ENCODE measurements around the gene CDKL4. TPM values are rescaled to one million over a fixed set of nuclear protein-coding genes. Genes with fewer than 3 reads are reported as not detected.
A peak's percentile ranks its signal among the peaks of the same experiment; 100 is the strongest.
"Not testable (repeated sequence)": the region's sequence is repeated elsewhere in the genome, so short reads cannot be mapped to it uniquely, and the experiment has no call there.

CDKL4 gene
- total RNA-seq, 1 donor from 2014 or later = not detected

- Mint-ChIP-seq H3K27me3 (ENCODE audit: insufficient read depth) (peaks cover 8% of the 10 kb centered on the region), H3K36me3 (ENCODE audit: low read depth) (peaks cover under 1% of the 10 kb centered on the region), H3K4me1 (ENCODE audit: low read depth) (peaks cover 11% of the 10 kb centered on the region), H3K9me3 (no peaks in the 10 kb centered on the region), H3K4me3 (no peak overlapping the region), H3K27ac (no peak overlapping the region)
- intact Hi-C loops (cut with micrococcal nuclease) = no loop called here
- DNase-seq (ENCODE audit: low spot score) = no peak
Observed at GRCh38 chr2:39164089-39164488, 79.7 kb downstream of the CDKL4 start.

- no peak for DNase-seq (ENCODE audit: low spot score)
- Mint-ChIP-seq H3K36me3 (ENCODE audit: low read depth) (no peaks in the 10 kb centered on the region), H3K27me3 (ENCODE audit: insufficient read depth) (peaks cover 5% of the 10 kb centered on the region), H3K4me1 (ENCODE audit: low read depth) (no peaks in the 10 kb centered on the region), H3K9me3 (no peaks in the 10 kb centered on the region), H3K27ac (no peak overlapping the region), H3K4me3 (no peak overlapping the region)
- intact Hi-C loops (cut with micrococcal nuclease) = no loop called here
Observed at GRCh38 chr2:39160982-39161381, 82.8 kb downstream of the CDKL4 start.

GRCh38 chr2:39159283-39159682 is 84.5 kb downstream of the CDKL4 start:
- H3K4me3 Mint-ChIP-seq = no peak overlapping the region
- H3K36me3 Mint-ChIP-seq (ENCODE audit: low read depth) = no peaks in the 10 kb centered on the region
- H3K27me3 Mint-ChIP-seq (ENCODE audit: insufficient read depth) = peaks cover 5% of the 10 kb centered on the region
- H3K9me3 Mint-ChIP-seq = no peaks in the 10 kb centered on the region
- DNase-seq (ENCODE audit: low spot score) = no peak
- H3K4me1 Mint-ChIP-seq (ENCODE audit: low read depth) = no peaks in the 10 kb centered on the region
- intact Hi-C loops (cut with micrococcal nuclease) = no loop called here
- H3K27ac Mint-ChIP-seq = peak overlapping the region; percentile 23

- no peak overlapping the region for H3K27ac Mint-ChIP-seq
- H3K9me3 Mint-ChIP-seq = no peaks in the 10 kb centered on the region
- H3K27me3 Mint-ChIP-seq (ENCODE audit: insufficient read depth) = peaks cover 2% of the 10 kb centered on the region
- no peaks in the 10 kb centered on the region for H3K4me1 Mint-ChIP-seq (ENCODE audit: low read depth)
- H3K4me3 Mint-ChIP-seq = no peak overlapping the region
- H3K36me3 Mint-ChIP-seq (ENCODE audit: low read depth) = no peaks in the 10 kb centered on the region
- no peak for DNase-seq (ENCODE audit: low spot score)
- intact Hi-C loops (cut with micrococcal nuclease) = no loop called here
Observed at GRCh38 chr2:39158351-39158750, 85.4 kb downstream of the CDKL4 start.

- DNase-seq (ENCODE audit: low spot score) = no peak
- no peaks in the 10 kb centered on the region for H3K27me3 Mint-ChIP-seq (ENCODE audit: insufficient read depth)
- H3K4me1 Mint-ChIP-seq (ENCODE audit: low read depth) = peaks cover 4% of the 10 kb centered on the region
- H3K36me3 Mint-ChIP-seq (ENCODE audit: low read depth) = no peaks in the 10 kb centered on the region
- no peak overlapping the region for H3K27ac Mint-ChIP-seq
- intact Hi-C loops (cut with micrococcal nuclease) = no loop called here
- no peak overlapping the region for H3K4me3 Mint-ChIP-seq
- H3K9me3 Mint-ChIP-seq = no peaks in the 10 kb centered on the region
Observed at GRCh38 chr2:39156846-39157245, 86.9 kb downstream of the CDKL4 start.

GRCh38 chr2:39156107-39156506 is 87.7 kb downstream of the CDKL4 start:
- Mint-ChIP-seq H3K9me3 (no peaks in the 10 kb centered on the region), H3K27ac (no peak overlapping the region), H3K4me1 (ENCODE audit: low read depth) (peaks cover 4% of the 10 kb centered on the region), H3K4me3 (no peak overlapping the region), H3K27me3 (ENCODE audit: insufficient read depth) (no peaks in the 10 kb centered on the region), H3K36me3 (ENCODE audit: low read depth) (no peaks in the 10 kb centered on the region)
- no peak for DNase-seq (ENCODE audit: low spot score)
- intact Hi-C loops (cut with micrococcal nuclease) = no loop called here

GRCh38 chr2:39155573-39155972 is 88.2 kb downstream of the CDKL4 start:
- H3K4me3 Mint-ChIP-seq; H3K36me3 Mint-ChIP-seq (ENCODE audit: low read depth); H3K4me1 Mint-ChIP-seq (ENCODE audit: low read depth); H3K27me3 Mint-ChIP-seq (ENCODE audit: insufficient read depth); H3K9me3 Mint-ChIP-seq; H3K27ac Mint-ChIP-seq; intact Hi-C loops (cut with micrococcal nuclease); DNase-seq (ENCODE audit: low spot score): not testable (repeated sequence)

GRCh38 chr2:39154944-39155343 is 88.8 kb downstream of the CDKL4 start:
- Mint-ChIP-seq H3K4me3 (no peak overlapping the region), H3K27ac (no peak overlapping the region), H3K9me3 (no peaks in the 10 kb centered on the region), H3K4me1 (ENCODE audit: low read depth) (peaks cover 10% of the 10 kb centered on the region), H3K36me3 (ENCODE audit: low read depth) (peaks cover 1% of the 10 kb centered on the region), H3K27me3 (ENCODE audit: insufficient read depth) (no peaks in the 10 kb centered on the region)
- intact Hi-C loops (cut with micrococcal nuclease) = no loop called here
- DNase-seq (ENCODE audit: low spot score) = no peak

- no peak for DNase-seq (ENCODE audit: low spot score)
- no peaks in the 10 kb centered on the region for H3K27me3 Mint-ChIP-seq (ENCODE audit: insufficient read depth)
- no peaks in the 10 kb centered on the region for H3K9me3 Mint-ChIP-seq
- intact Hi-C loops (cut with micrococcal nuclease) = no loop called here
- no peak overlapping the region for H3K27ac Mint-ChIP-seq
- H3K4me1 Mint-ChIP-seq (ENCODE audit: low read depth) = peaks cover 11% of the 10 kb centered on the region
- no peak overlapping the region for H3K4me3 Mint-ChIP-seq
- peaks cover 1% of the 10 kb centered on the region for H3K36me3 Mint-ChIP-seq (ENCODE audit: low read depth)
Observed at GRCh38 chr2:39153312-39153711, 90.5 kb downstream of the CDKL4 start.

GRCh38 chr2:39152504-39152903 is 91.3 kb downstream of the CDKL4 start:
- intact Hi-C loops (cut with micrococcal nuclease) = no loop called here
- H3K27ac Mint-ChIP-seq = no peak overlapping the region
- no peaks in the 10 kb centered on the region for H3K27me3 Mint-ChIP-seq (ENCODE audit: insufficient read depth)
- DNase-seq (ENCODE audit: low spot score) = no peak
- no peaks in the 10 kb centered on the region for H3K9me3 Mint-ChIP-seq
- peaks cover 11% of the 10 kb centered on the region for H3K4me1 Mint-ChIP-seq (ENCODE audit: low read depth)
- no peak overlapping the region for H3K4me3 Mint-ChIP-seq
- peaks cover 3% of the 10 kb centered on the region for H3K36me3 Mint-ChIP-seq (ENCODE audit: low read depth)

GRCh38 chr2:39150890-39151497 is 92.8 kb downstream of the CDKL4 start:
- H3K36me3 Mint-ChIP-seq (ENCODE audit: low read depth) = peaks cover 3% of the 10 kb centered on the region
- no peak overlapping the region for H3K4me3 Mint-ChIP-seq
- no peaks in the 10 kb centered on the region for H3K27me3 Mint-ChIP-seq (ENCODE audit: insufficient read depth)
- H3K27ac Mint-ChIP-seq = no peak overlapping the region
- H3K4me1 Mint-ChIP-seq (ENCODE audit: low read depth) = peaks cover 11% of the 10 kb centered on the region
- H3K9me3 Mint-ChIP-seq = no peaks in the 10 kb centered on the region
- intact Hi-C loops (cut with micrococcal nuclease) = no loop called here
- DNase-seq (ENCODE audit: low spot score) = no peak

- H3K4me3 Mint-ChIP-seq = no peak overlapping the region
- intact Hi-C loops (cut with micrococcal nuclease) = no loop called here
- no peaks in the 10 kb centered on the region for H3K27me3 Mint-ChIP-seq (ENCODE audit: insufficient read depth)
- DNase-seq (ENCODE audit: low spot score) = no peak
- peaks cover 3% of the 10 kb centered on the region for H3K36me3 Mint-ChIP-seq (ENCODE audit: low read depth)
- H3K27ac Mint-ChIP-seq = peak overlapping the region; percentile 58
- H3K9me3 Mint-ChIP-seq = no peaks in the 10 kb centered on the region
- peaks cover 11% of the 10 kb centered on the region for H3K4me1 Mint-ChIP-seq (ENCODE audit: low read depth)
Observed at GRCh38 chr2:39150102-39150562, 93.6 kb downstream of the CDKL4 start.

GRCh38 chr2:39146630-39147029 is 97.1 kb downstream of the CDKL4 start:
- DNase-seq (ENCODE audit: low spot score) = no peak
- Mint-ChIP-seq H3K4me1 (ENCODE audit: low read depth) (peaks cover 34% of the 10 kb centered on the region), H3K36me3 (ENCODE audit: low read depth) (peaks cover 9% of the 10 kb centered on the region), H3K27ac (no peak overlapping the region), H3K27me3 (ENCODE audit: insufficient read depth) (no peaks in the 10 kb centered on the region), H3K4me3 (no peak overlapping the region), H3K9me3 (no peaks in the 10 kb centered on the region)
- intact Hi-C loops (cut with micrococcal nuclease) = no loop called here

GRCh38 chr2:39145906-39146421 is 97.8 kb downstream of the CDKL4 start:
- no peak overlapping the region for H3K27ac Mint-ChIP-seq
- no peaks in the 10 kb centered on the region for H3K27me3 Mint-ChIP-seq (ENCODE audit: insufficient read depth)
- no peak for DNase-seq (ENCODE audit: low spot score)
- peaks cover 9% of the 10 kb centered on the region for H3K36me3 Mint-ChIP-seq (ENCODE audit: low read depth)
- intact Hi-C loops (cut with micrococcal nuclease) = no loop called here
- H3K4me1 Mint-ChIP-seq (ENCODE audit: low read depth) = peaks cover 41% of the 10 kb centered on the region
- H3K9me3 Mint-ChIP-seq = no peaks in the 10 kb centered on the region
- H3K4me3 Mint-ChIP-seq = no peak overlapping the region

All from activated T-helper 1 cell treated with anti-CD3 and anti-CD28 coated beads, Interleukin-12 subunit alpha, Interleukin-12 subunit beta, Interleukin-2, Interleukin-4 antibody, amounts not matched to agents 30 ng/mL and 10 ng/mL and 1 ng/mL, durations not matched to agents 14 hours and 24 hours and 36 hours (primary cell).